ENCODE results near the gene BMERB1. TPM values are rescaled to one million over a fixed set of nuclear protein-coding genes. Genes with fewer than 3 reads are reported as not detected.

BMERB1 gene
- total and polyA plus RNA-seq, 7 experiments from 2014 or later, result 0.51 to 8.2 (median 2.3) TPM

DNA sequence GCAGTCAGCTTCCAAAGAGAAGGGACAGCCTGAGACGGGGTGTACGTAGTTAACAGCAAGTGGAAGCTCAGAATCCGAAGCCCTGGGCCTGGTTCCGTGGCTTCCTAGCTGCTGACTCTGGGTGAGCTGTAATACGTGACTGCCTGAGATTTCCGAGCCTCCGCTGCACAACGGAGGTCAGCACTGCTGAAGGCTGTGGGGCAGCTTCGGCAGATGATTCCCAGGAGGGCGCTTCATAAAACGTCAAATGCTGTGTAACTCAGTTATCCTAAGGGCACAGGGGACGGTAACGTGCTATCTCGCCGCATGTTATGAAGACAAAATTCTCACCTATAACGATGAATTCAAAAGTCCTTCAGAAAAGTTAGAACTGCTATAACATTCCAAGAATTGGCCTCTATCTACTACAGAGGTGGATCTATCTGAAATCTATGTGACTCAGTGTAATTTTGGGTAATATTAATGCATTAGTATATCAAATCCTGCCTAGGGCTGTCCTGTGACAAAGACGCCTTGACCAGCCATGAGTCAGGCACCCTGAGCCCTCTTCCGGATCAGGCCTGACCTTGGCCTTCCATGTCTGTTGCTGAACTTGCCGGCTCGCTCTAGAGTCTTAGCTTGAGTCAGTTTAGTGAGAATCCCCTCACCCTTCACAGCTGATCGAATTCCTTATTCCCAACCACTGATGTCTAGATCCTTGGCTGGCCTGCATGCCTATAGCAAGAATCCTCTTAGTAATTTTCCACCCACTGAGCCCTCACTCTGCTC lies 165.1 kb downstream of the BMERB1 start:
- CTCF ChIA-PET, result interaction anchor here (0.7 kb wide), 1 partner anchor 32 kb away, joined by 4 read pairs; no protein-coding TSS in a partner anchor
- intact Hi-C loops (cut with micrococcal nuclease), result no loop called here
- peaks cover 31 to 81% (median 59%) of the 10 kb centered on the region in 5 donors for H3K36me3 Mint-ChIP-seq

DNA sequence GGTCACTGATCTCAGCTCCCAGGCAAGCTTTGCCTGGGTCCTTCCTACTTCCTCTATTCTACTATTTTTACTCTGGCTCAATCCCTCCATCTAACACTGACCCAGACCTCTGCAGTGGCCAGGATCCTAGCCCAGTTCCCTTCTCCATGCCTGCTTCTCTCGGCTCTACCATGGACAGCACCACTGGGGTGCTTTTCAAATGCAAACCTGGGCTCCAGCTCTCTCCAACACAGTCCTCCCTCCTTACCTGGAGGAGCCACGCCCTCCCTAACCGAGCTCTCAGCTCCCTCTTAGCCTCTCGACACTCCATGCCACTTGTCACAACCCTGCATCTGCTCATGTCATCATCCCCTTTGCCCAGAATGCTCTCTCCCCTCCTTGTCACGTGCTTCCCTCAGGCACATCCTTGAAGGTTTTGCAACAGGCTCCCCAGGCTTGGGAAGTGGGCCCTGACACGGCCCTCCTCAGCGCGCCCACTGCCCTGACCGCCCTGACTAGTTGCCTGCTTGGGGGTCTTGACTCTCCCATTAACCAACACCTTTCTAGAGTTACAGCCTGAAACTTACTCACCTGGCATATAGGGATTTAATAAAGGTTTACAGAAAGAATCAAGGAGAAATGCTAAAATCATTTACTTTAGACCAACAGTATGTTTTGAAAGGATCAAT lies 167.0 kb downstream of the BMERB1 start:
- intact Hi-C loops (cut with micrococcal nuclease), result no loop called here
- POLR2A ChIA-PET, result interaction anchor here (0.6 to 0.8 kb wide), 2 partner anchors 12 to 180 kb away, joined by 3 read pairs; no protein-coding TSS in a partner anchor

More for the DNA sequence above, 165.1 kb downstream of the BMERB1 start:
- Mint-ChIP-seq H3K27ac (peak overlapping the region in 4 of 9 donors; percentile 45 to 87 (median 62)), H3K4me1 (peaks cover 0 to 12% (median 0%) of the 10 kb centered on the region in 7 donors), H3K4me3 (no peak overlapping the region), H3K27me3 (no peaks in the 10 kb centered on the region), H3K9me3 (peaks cover 0 to 1% (median 0%) of the 10 kb centered on the region in 11 donors)
- H3K4me1 ChIP-seq (ENCODE audit: control insufficient read depth in 2 of 2, insufficient read depth in 2 of 2, low read length in 2 of 2), result no peaks in the 10 kb centered on the region
- no peak overlapping the region for H3K27ac ChIP-seq (ENCODE audit: low read depth, low read length)
- ATAC-seq (no peak), DNase-seq (no peak)
- H3K9me3 ChIP-seq (ENCODE audit: control insufficient read depth in 2 of 3, low read length in 3 of 3), result no peaks in the 10 kb centered on the region
- H3K27me3 ChIP-seq (ENCODE audit: control insufficient read depth in 2 of 2, insufficient read depth in 2 of 2, low read length in 2 of 2), result no peaks in the 10 kb centered on the region
- POLR2A ChIA-PET, result interaction anchor here (0.6 kb wide), 1 partner anchor 32 kb away, joined by 3 read pairs; no protein-coding TSS in a partner anchor
- H3K4me3 ChIP-seq (ENCODE audit: low read length), result no peak overlapping the region
- peaks cover 36 to 100% (median 38%) of the 10 kb centered on the region in 3 experiments for H3K36me3 ChIP-seq (ENCODE audit: control insufficient read depth in 2 of 3, insufficient read depth in 3 of 3, low read length in 3 of 3)

DNA sequence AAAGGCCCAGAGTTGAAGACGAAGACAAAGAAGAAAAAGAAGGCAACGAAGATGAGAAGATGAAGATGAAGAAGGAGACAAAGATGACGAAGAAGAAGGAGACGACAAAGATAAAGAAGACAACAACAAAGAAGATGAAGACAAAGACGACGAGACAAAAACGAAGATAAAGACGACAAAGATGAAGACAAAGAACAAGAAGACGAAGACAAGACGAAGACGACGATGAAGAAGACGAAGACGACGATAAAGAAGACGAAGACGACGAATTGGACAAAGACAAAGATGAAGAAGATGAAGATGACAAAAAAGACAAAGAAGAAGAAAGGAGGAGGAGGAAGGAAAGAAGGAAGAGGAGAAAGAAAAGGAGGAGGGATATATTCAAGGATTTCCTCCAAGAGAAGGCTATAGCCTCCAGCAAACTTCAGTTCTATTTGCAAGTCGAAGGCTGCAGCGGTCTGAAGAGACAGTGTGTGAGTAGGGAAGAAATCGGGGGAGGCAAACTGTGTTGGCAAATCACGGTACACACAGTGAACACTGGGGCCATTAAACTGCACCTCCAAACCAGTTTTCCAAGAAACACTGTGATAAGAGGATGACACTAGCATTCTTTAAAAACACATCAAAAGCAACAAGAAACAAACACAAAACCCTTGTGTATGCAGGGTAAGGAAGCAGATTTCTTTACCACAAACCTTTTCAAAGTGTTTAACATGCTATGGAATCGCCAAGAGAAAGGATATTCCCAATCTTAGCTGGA lies 168.1 kb downstream of the BMERB1 start:
- DNase-seq (no peak), ATAC-seq (no peak)
- POLR2A ChIA-PET, result no interaction called here
- Mint-ChIP-seq H3K27me3 (no peaks in the 10 kb centered on the region), H3K9me3 (peaks cover 0 to 1% (median 0%) of the 10 kb centered on the region in 11 donors), H3K4me1 (peaks cover 0 to 16% (median 6%) of the 10 kb centered on the region in 7 donors), H3K36me3 (peaks cover 35 to 75% (median 59%) of the 10 kb centered on the region in 5 donors), H3K4me3 (no peak overlapping the region), H3K27ac (peak overlapping the region in 5 of 9 donors; percentile 28 to 87 (median 62))
- H3K27ac ChIP-seq (ENCODE audit: low read depth, low read length), result no peak overlapping the region
- no peaks in the 10 kb centered on the region for H3K27me3 ChIP-seq (ENCODE audit: control insufficient read depth in 2 of 2, insufficient read depth in 2 of 2, low read length in 2 of 2)
- intact Hi-C loops (cut with micrococcal nuclease), result no loop called here
- no peaks in the 10 kb centered on the region for H3K9me3 ChIP-seq (ENCODE audit: control insufficient read depth in 2 of 3, low read length in 3 of 3)
- peaks cover 32 to 100% (median 41%) of the 10 kb centered on the region in 3 experiments for H3K36me3 ChIP-seq (ENCODE audit: control insufficient read depth in 2 of 3, insufficient read depth in 3 of 3, low read length in 3 of 3)
- CTCF ChIA-PET, result interaction anchor here (0.6 kb wide), 1 partner anchor 41 kb away, joined by 3 read pairs; no protein-coding TSS in a partner anchor
- no peak overlapping the region for H3K4me3 ChIP-seq (ENCODE audit: low read length)
- no peaks in the 10 kb centered on the region for H3K4me1 ChIP-seq (ENCODE audit: control insufficient read depth in 2 of 2, insufficient read depth in 2 of 2, low read length in 2 of 2)

More for the DNA sequence above, 167.0 kb downstream of the BMERB1 start:
- CTCF ChIA-PET, result interaction anchor here (0.6 kb wide), 1 partner anchor 59 kb away, joined by 3 read pairs; no protein-coding TSS in a partner anchor
- peaks cover 0 to 11% (median 4%) of the 10 kb centered on the region in 7 donors for H3K4me1 Mint-ChIP-seq
- no peaks in the 10 kb centered on the region for H3K27me3 Mint-ChIP-seq
- no peaks in the 10 kb centered on the region for H3K9me3 ChIP-seq (ENCODE audit: control insufficient read depth in 2 of 3, low read length in 3 of 3)
- no peak overlapping the region for H3K4me3 Mint-ChIP-seq
- no peak overlapping the region for H3K27ac ChIP-seq (ENCODE audit: low read depth, low read length)
- DNase-seq (no peak), ATAC-seq (no peak)
- peaks cover 33 to 75% (median 54%) of the 10 kb centered on the region in 5 donors for H3K36me3 Mint-ChIP-seq
- peaks cover 32 to 100% (median 41%) of the 10 kb centered on the region in 3 experiments for H3K36me3 ChIP-seq (ENCODE audit: control insufficient read depth in 2 of 3, insufficient read depth in 3 of 3, low read length in 3 of 3)
- no peaks in the 10 kb centered on the region for H3K4me1 ChIP-seq (ENCODE audit: control insufficient read depth in 2 of 2, insufficient read depth in 2 of 2, low read length in 2 of 2)
- peak overlapping the region; percentile 25 to 87 (median 60) for H3K27ac Mint-ChIP-seq
- peaks cover 0 to 1% (median 0%) of the 10 kb centered on the region in 11 donors for H3K9me3 Mint-ChIP-seq
- no peaks in the 10 kb centered on the region for H3K27me3 ChIP-seq (ENCODE audit: control insufficient read depth in 2 of 2, insufficient read depth in 2 of 2, low read length in 2 of 2)
- no peak overlapping the region for H3K4me3 ChIP-seq (ENCODE audit: low read length)

DNA sequence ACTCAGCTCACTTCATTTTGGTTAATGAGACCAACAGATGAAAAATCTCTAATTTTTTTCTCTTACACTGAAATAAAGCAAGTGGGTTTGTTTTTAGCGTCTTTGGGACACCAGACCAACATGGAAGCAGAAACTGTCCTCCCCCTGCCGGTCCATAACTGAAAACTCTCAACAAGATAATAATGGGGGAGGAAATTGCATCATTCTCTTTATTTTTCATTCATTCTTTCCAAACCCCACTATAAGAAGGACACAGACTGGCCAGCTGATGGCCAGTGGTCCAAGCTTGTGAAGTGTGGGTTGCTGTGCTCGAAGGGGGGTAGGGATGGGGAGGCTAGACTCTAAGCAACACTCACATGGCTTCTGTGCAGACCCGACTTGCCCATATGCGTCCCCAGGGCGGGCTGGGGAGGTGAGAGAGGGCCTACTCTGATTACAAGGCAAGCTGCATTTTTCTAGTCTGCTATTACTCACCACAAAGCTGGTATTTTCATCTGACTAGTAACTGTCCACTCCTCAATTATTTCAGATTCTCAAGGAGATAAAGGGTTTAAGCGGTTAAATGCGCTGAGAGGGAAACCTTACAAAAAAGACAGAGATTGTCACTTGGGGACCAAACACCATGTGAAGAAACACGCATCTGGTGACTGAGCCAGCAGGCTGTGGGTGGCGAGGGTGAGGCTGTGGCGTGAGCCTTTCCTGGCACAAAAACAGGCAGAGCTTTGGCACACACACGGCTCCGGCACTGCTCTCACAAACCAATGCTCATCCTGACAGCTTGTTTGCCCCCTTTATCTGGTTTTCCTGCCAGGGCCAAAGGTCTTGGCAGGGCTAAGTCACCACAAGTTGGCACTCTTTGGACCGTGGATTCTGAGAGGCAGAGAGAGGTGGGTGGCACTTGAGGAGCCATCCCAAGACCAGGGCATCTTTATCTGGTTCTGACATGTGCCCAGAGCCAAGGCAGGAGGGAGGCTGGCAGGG lies 170.4 kb downstream of the BMERB1 start:
- CTCF ChIA-PET, result interaction anchor here (0.6 to 1.0 kb wide), 2 partner anchors 39 to 100 kb away, joined by 3 to 4 read pairs; no protein-coding TSS in a partner anchor
- H3K36me3 ChIP-seq (ENCODE audit: control insufficient read depth in 2 of 3, insufficient read depth in 3 of 3, low read length in 3 of 3), result peaks cover 31 to 99% (median 45%) of the 10 kb centered on the region in 3 experiments
- H3K36me3 Mint-ChIP-seq, result peaks cover 35 to 77% (median 58%) of the 10 kb centered on the region in 5 donors

DNA sequence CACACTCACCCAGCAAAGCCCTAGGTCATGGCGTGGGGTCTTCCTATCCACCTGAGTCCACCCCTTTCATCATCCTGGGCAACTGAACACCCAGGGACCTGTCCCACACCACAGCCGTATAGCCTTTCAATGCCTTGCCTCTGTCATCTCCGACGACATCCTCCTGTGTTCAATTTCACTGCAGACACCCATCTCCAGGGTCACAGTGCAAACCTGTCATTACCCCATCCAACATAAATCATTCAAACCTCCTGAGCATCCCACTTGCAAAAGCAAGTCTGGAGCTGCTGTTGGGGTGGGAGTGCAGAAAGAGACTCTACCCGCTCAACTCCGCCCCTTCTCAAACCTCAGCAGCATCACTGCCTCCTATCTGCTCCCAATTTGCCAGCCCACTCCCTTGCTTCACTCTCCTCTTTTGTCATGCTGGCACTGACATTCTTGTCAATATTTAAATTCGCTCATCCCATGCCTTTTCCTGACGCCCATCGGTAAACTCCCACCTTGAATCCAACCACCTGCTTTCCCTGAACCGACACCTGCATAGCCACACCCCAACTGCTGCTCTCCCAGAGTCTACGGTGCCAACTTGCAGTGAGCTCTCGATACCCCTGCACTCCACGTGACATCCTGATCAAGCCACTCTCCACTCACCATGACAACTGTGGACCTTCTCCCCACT lies 171.6 kb downstream of the BMERB1 start:
- intact Hi-C loops (cut with micrococcal nuclease), result no loop called here
- H3K4me3 Mint-ChIP-seq, result peak overlapping the region in 1 of 10 donors; percentile 4
- DNase-seq (no peak), ATAC-seq (no peak)
- H3K36me3 Mint-ChIP-seq, result peaks cover 34 to 78% (median 59%) of the 10 kb centered on the region in 5 donors
- peak overlapping the region in 8 of 9 donors; percentile 4 to 79 (median 76) for H3K27ac Mint-ChIP-seq
- no peaks in the 10 kb centered on the region for H3K9me3 ChIP-seq (ENCODE audit: control insufficient read depth in 2 of 3, low read length in 3 of 3)
- peaks cover 0 to 15% (median 4%) of the 10 kb centered on the region in 7 donors for H3K4me1 Mint-ChIP-seq
- no peak overlapping the region for H3K4me3 ChIP-seq (ENCODE audit: low read length)
- H3K27me3 ChIP-seq (ENCODE audit: control insufficient read depth in 2 of 2, insufficient read depth in 2 of 2, low read length in 2 of 2), result no peaks in the 10 kb centered on the region
- CTCF ChIA-PET, result no interaction called here
- peaks cover 30 to 99% (median 50%) of the 10 kb centered on the region in 3 experiments for H3K36me3 ChIP-seq (ENCODE audit: control insufficient read depth in 2 of 3, insufficient read depth in 3 of 3, low read length in 3 of 3)
- no peaks in the 10 kb centered on the region for H3K4me1 ChIP-seq (ENCODE audit: control insufficient read depth in 2 of 2, insufficient read depth in 2 of 2, low read length in 2 of 2)
- peaks cover 0 to 1% (median 0%) of the 10 kb centered on the region in 11 donors for H3K9me3 Mint-ChIP-seq
- no peaks in the 10 kb centered on the region for H3K27me3 Mint-ChIP-seq
- POLR2A ChIA-PET, result interaction anchor here (2.4 kb wide), 1 partner anchor 30 kb away, joined by 6 read pairs; no protein-coding TSS in a partner anchor
- no peak overlapping the region for H3K27ac ChIP-seq (ENCODE audit: low read depth, low read length)

More for the DNA sequence above, 170.4 kb downstream of the BMERB1 start:
- Histone ChIP-seq H3K4me1 (ENCODE audit: control insufficient read depth in 2 of 2, insufficient read depth in 2 of 2, low read length in 2 of 2) (no peaks in the 10 kb centered on the region), H3K27ac (ENCODE audit: low read depth, low read length) (no peak overlapping the region), H3K4me3 (ENCODE audit: low read length) (no peak overlapping the region), H3K9me3 (ENCODE audit: control insufficient read depth in 2 of 3, low read length in 3 of 3) (no peaks in the 10 kb centered on the region), H3K27me3 (ENCODE audit: control insufficient read depth in 2 of 2, insufficient read depth in 2 of 2, low read length in 2 of 2) (no peaks in the 10 kb centered on the region)
- DNase-seq, result no peak
- Mint-ChIP-seq H3K4me1 (peaks cover 0 to 15% (median 4%) of the 10 kb centered on the region in 7 donors), H3K9me3 (peaks cover 0 to 1% (median 0%) of the 10 kb centered on the region in 11 donors), H3K27me3 (no peaks in the 10 kb centered on the region), H3K4me3 (no peak overlapping the region), H3K27ac (peak overlapping the region in 7 of 9 donors; percentile 34 to 79 (median 53))
- POLR2A ChIA-PET, result interaction anchor here (0.5 to 0.7 kb wide), 2 partner anchors 8 to 531 kb away, joined by 3 to 4 read pairs; no protein-coding TSS in a partner anchor
- intact Hi-C loops (cut with micrococcal nuclease), result no loop called here
- no peak for ATAC-seq

Data from naive thymus-derived CD4-positive, alpha-beta T cell (primary cell).